T1000 (cell line): Measurements from ENCODE around the gene NTM.
"Not testable (repeated sequence)": the region's sequence is repeated elsewhere in the genome, so short reads cannot be mapped to it uniquely, and the experiment has no call there.

Experiments
- DNase-seq: peaks from one replicate; lab custom pipeline; 2025; ENCODE audit warnings: mixed read lengths; lab: John Stamatoyannopoulos, UW

NTM gene

DNA sequence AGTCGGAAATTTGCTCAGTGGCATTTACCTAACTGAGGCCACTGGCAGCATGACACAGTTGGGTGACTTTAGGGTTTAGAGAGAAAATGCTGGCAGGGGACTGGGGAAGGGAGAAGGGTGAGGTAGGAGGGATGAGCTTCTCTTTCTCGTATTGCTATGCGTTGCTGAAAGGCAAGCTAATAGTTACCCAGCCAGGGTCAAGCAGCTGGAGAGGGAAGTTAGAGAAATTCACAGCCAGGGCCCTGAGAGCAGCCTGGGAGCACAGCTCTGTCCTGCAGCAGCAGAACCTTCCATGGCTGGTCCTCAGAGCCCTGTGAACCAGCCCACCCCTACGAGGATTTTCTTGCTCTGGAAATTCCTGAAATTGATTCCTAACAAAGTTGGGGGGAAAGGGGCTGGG is 679.6 kb downstream of the NTM start:
- no peak for DNase-seq

DNA sequence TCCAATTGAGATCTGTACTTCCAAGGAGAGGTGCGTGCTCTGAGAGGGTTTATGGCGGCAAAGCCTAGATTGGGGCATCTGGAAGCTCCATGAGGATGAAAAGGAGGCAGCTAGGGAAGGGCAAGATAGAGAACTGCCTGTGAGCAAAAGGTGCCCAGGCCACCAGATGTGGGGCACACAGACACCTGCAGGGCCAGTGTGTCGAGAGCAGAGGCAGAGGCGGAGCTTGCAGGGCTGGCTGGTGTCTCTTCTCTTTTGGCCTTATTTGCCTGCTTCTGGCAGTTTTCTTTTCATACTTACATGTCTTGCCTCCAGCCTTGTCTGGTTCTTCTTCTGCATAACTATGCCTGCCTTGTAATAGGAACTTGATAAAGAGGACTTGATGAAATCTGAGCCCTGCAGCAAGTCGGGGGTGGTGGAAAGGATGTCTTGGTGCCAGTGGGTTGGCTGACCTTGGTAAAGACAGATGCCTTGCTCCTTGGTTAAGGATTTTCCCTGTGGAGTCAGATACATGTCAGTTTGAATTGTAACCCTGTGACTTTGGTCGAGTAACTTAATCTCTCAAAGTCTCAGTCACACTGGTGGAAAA is 680.3 kb downstream of the NTM start:
- no peak for DNase-seq

GRCh38 chr11:132051704-132052103 is 681.3 kb downstream of the NTM start:
- DNase-seq: no peak

DNA sequence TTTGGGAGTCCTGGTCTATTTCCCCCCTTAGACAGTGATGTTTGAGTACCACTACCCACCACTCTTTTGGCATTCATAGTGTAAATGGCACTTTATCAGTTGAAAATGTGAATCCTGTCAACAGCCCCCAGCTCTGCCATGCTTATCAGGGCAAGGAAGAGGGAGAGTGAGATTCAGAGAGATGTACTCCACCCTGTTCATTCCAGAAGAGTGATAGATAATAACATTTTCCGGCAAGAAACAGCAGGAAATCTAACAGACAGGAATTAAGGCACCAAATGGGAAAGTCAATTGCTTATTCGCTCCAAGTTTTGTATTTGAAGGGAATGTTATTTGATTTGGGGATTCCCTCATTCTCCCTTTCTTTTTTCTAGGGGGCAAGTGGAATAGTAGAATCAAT is 681.9 kb downstream of the NTM start:
- no peak for DNase-seq

DNA sequence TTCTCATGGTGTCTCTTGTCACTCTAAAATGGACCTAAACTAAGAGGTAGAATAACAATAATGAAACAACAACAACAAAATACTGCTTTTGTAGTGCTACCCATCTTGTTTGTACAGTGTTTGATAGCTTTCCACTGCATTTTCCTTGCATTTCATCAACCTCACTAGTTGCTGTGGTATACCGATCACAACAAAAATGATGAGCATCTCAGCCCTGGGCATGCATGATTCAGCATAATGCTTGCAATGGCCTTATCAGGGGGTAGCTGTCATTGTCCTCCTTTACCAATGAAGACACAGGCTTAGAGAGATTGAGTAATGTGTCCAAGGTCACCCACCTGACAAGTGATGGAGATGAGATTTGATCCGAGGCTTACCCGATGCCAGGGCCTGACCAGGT is 682.5 kb downstream of the NTM start:
- no peak for DNase-seq

- no peak for DNase-seq
Observed at GRCh38 chr11:132054822-132055221, 684.4 kb downstream of the NTM start.

DNA sequence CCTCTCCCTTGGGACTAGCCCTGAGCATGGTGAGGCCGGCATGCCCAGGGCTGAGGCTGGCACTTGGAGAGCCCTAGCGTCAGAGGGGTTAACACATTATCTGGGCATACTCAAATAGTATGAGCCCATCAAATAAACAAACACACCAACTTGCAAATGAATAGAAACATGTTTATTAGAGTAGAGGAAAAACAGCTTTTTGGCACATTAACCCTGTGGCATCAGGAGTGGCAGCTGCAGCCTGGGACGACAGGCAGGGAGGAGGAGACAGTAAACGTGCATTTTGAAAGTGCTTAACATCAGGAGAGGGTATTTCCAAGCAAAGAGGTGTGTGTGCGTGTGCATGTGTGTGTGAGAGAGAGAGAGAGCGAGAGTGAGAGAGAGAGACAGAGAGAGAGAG is 684.9 kb downstream of the NTM start:
- no peak for DNase-seq

- DNase-seq: no peak
Observed at GRCh38 chr11:132056689-132057088, 686.3 kb downstream of the NTM start.

- no peak for DNase-seq
Observed at GRCh38 chr11:132057266-132057665, 686.9 kb downstream of the NTM start.

GRCh38 chr11:132058211-132058772 is 687.9 kb downstream of the NTM start:
- no peak for DNase-seq

DNA sequence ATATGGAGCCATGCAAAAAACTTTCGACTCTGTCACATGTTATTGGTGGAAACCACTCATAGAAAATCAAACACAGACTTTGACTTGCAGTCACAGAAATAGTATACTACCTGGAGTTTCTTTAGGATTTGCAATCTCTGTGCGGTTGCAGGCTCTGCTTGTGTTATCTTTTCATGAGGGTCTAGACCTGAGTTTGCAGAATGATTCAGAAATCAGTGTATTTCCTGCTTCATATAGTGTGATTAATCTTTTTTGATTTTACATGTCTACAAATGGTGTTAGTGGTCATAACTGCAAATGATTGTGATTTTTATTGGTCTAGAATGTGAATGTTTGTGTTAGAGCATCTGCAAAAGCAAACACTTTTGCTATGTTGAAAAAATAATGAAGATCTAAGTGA is 690.2 kb downstream of the NTM start:
- no peak for DNase-seq

DNA sequence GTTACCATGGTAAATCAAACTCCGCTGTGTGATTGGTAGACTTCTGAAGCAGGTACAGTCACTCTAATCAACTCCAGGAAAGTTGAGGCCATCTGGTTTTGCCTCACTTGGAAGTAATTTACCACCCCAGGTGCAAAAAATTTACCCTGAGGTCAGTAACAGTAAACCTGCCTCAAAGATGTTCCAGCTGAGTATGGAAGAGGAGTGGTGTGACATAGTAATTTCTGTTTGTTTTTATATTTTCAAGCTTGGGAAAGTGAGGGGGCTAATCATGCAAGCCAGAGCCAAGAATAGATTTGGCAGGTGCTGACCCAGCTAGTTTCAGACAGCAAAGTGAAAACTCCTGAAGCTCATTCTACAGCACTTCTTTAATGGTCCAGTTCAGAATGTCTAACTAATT is 691.6 kb downstream of the NTM start:
- no peak for DNase-seq

DNA sequence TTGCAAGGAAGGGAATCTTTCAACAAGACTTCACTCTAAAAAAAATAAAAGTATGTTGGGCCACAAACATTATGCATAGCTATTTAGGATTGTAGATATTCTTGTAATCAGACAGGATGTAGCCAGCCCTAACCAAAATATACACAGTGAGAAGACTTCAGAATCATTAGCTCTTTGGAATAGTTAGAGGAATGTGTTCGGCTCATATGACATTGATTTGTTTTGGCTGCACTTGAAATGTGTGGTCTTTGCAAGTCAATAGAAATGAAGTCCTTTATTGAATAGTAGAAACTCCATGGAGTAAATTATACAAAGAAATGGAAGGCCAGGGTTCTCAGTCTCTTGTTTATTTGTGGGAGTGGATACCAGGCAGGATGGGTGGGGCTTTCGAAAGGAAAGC is 692.1 kb downstream of the NTM start:
- no peak for DNase-seq

GRCh38 chr11:132064987-132065620 is 694.7 kb downstream of the NTM start:
- DNase-seq: peak; percentile 23

GRCh38 chr11:132068556-132068955 is 698.1 kb downstream of the NTM start:
- DNase-seq: no peak

DNA sequence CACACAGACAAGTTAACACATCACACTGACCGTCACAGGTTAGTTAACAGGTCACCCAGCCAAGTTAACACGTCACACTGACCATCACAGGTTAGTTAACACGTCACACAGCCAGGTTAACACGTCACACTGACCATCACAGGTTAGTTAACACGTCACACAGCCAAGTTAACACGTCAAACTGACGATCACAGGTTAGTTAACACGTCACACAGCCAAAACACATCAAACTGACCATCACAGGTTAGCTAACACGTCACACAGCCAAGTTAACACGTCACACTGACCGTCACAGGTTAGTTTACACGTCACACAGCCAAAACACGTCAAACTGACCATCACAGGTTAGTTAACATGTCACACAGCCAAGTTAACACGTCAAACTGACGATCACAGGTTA is 699.2 kb downstream of the NTM start:
- not testable (repeated sequence) for DNase-seq

GRCh38 chr11:132070907-132071306 is 700.5 kb downstream of the NTM start:
- not testable (repeated sequence) for DNase-seq

GRCh38 chr11:132072044-132072857 is 701.8 kb downstream of the NTM start:
- peak; percentile 51 for DNase-seq

- no peak for DNase-seq
Observed at GRCh38 chr11:132072858-132073211, 702.4 kb downstream of the NTM start.

- no peak for DNase-seq
Observed at GRCh38 chr11:132073787-132074186, 703.4 kb downstream of the NTM start.

DNA sequence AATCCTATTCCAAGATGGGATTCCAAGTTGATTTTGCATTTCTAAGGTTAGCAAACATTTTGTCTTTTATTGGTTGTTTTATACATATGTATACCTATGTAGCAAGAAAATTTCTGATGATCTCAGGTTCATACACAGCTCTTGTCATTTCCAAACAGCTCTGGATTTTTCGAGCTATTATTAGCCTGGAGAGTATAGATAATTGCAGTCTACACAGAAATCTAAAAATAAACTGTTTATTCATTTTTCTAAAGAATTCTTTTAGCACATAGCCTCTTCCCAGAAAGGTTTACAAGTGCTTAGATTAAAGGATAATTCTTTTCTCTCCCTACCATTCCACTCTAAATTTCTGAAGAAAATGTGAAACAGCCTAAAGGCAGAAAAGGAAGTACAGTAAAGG is 705.0 kb downstream of the NTM start:
- no peak for DNase-seq

- DNase-seq: no peak
Observed at GRCh38 chr11:132077416-132077815, 707.0 kb downstream of the NTM start.
